D721Med (cell line): ENCODE data around the gene FITM1.

Experiments
- DNase-seq: peaks from one replicate; pipeline ENCODE4 v3.0.0; 2011; ENCODE audit warnings: low spot score; ENCODE audit not compliant: insufficient read length
- FAIRE-seq: peaks from 2 replicates; lab custom pipeline; 2011; peaks lifted over from hg19 to GRCh38; lab: Jason Lieb, UNC
- CTCF ChIP-seq: IDR thresholded peaks from 2 replicates; pipeline ENCODE4 v1.5.1; 2012; ENCODE audit warnings: mild to moderate bottlenecking, control low read depth; ENCODE audit not compliant: insufficient read depth; ENCODE audit errors: missing control alignments

FITM1 gene, protein sequence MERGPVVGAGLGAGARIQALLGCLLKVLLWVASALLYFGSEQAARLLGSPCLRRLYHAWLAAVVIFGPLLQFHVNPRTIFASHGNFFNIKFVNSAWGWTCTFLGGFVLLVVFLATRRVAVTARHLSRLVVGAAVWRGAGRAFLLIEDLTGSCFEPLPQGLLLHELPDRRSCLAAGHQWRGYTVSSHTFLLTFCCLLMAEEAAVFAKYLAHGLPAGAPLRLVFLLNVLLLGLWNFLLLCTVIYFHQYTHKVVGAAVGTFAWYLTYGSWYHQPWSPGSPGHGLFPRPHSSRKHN

GRCh38 chr14:24130380-24130716 is at the start of gene FITM1:
FITM1 (plus strand) TSS chr14:24130659; CDS start chr14:24131564, 905 bp downstream.
- no peak for DNase-seq
- FAIRE-seq, result no peak
- no peak for TF ChIP-seq CTCF

GRCh38 chr14:24080888-24081738 is 49.3 kb upstream of the FITM1 start:
- FAIRE-seq (peak; percentile 38), DNase-seq (no peak)
- TF ChIP-seq CTCF, result no peak

- TF ChIP-seq CTCF, result no peak
- DNase-seq (no peak), FAIRE-seq (peak; percentile 51)
These were observed 48.7 kb upstream of the FITM1 start for GRCh38 chr14:24081739-24082211.

- DNase-seq (no peak), FAIRE-seq (no peak)
- TF ChIP-seq CTCF, result no peak
These were observed 47.9 kb upstream of the FITM1 start for GRCh38 chr14:24082411-24083080.

DNA sequence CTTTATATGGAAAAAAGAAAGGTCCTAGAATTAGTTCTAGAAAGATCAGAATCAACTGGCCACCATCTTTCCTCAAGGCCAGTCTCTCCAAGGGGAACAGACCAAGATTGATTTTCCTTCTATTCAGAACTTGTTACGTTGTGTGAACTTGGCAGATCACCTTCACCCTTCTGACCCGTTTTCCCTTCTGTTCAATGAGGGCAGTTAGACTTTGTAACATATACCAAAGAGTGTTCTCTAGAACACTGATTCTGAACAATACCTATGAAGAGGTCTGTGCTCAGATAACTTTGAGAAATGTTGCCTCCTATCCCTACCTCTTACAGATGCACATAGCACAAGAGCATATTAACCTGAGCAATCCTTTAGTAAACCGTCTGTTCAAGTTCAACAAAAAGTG is 47.0 kb upstream of the FITM1 start:
- TF ChIP-seq CTCF, result no peak
- FAIRE-seq, result peak; percentile 32
- no peak for DNase-seq

- FAIRE-seq, result peak; percentile 29
- no peak for TF ChIP-seq CTCF
These were observed 46.0 kb upstream of the FITM1 start for GRCh38 chr14:24084440-24084839.

More at GRCh38 chr14:24084440-24084839, 46.0 kb upstream of the FITM1 start:
- no peak for DNase-seq
